ENCODE data around the gene KDM1A. TPM values are rescaled to one million over a fixed set of nuclear protein-coding genes. Genes with fewer than 3 reads are reported as not detected.

Gene KDM1A
- total and polyA plus RNA-seq, 2 of the 13 experiments (the other 11 are each of a cell fraction or from before 2014, with no cell fraction given), result 81.3 to 173 TPM

GRCh38 chr1:22983944-22984343 lies 35.3 kb upstream of the KDM1A start:
- no peak overlapping the region for H3K4me2 ChIP-seq (ENCODE audit: low read depth, low read length)
- ATAC-seq, result no peak
- H3K36me3 ChIP-seq (replicated peaks in 1 of 2; ENCODE audit: control insufficient read depth in 1 of 2, insufficient read depth in 2 of 2, low read length in 2 of 2), result no peaks in the 10 kb centered on the region
- no peak overlapping the region for H3K4me3 ChIP-seq (replicated peaks in 1 of 3; ENCODE audit: insufficient read depth in 1 of 3, low read depth in 2 of 3, low read length in 3 of 3)
- peaks cover 22% of the 10 kb centered on the region for H3K4me1 ChIP-seq (ENCODE audit: insufficient read depth, low read length)
- BruUV-seq (replicated peaks), result no TSS peak
- CTCF ChIA-PET (ENCODE audit: low intra/inter-chr PET ratio, low total read pairs), result no interaction called here
- no peak overlapping the region for H3K9ac ChIP-seq (ENCODE audit: insufficient read depth, low read depth, low read length)
- FAIRE-seq, result no peak
- TF ChIP-seq PHB2 (IDR thresholded peaks at IDR 0.05; ENCODE audit: partially characterized antibody) (no peak), ZNF672 (CRISPR knock-in tag; IDR thresholded peaks at IDR 0.05) (no peak), ZNF354B (CRISPR knock-in tag; IDR thresholded peaks at IDR 0.05) (no peak), HOXA9 (CRISPR knock-in tag; IDR thresholded peaks at IDR 0.05; ENCODE audit: borderline replicate concordance) (no peak), ZNF367 (CRISPR knock-in tag; IDR thresholded peaks at IDR 0.05; ENCODE audit: borderline replicate concordance) (no peak), THRA (CRISPR knock-in tag; IDR thresholded peaks at IDR 0.05; ENCODE audit: borderline replicate concordance) (no peak), KDM5B (CRISPR knock-in tag; IDR thresholded peaks at IDR 0.05; ENCODE audit: borderline replicate concordance) (no peak), ZNF652 (CRISPR knock-in tag; IDR thresholded peaks at IDR 0.05; ENCODE audit: borderline replicate concordance, low read depth) (no peak)
- TF ChIP-seq, protein P1, sequence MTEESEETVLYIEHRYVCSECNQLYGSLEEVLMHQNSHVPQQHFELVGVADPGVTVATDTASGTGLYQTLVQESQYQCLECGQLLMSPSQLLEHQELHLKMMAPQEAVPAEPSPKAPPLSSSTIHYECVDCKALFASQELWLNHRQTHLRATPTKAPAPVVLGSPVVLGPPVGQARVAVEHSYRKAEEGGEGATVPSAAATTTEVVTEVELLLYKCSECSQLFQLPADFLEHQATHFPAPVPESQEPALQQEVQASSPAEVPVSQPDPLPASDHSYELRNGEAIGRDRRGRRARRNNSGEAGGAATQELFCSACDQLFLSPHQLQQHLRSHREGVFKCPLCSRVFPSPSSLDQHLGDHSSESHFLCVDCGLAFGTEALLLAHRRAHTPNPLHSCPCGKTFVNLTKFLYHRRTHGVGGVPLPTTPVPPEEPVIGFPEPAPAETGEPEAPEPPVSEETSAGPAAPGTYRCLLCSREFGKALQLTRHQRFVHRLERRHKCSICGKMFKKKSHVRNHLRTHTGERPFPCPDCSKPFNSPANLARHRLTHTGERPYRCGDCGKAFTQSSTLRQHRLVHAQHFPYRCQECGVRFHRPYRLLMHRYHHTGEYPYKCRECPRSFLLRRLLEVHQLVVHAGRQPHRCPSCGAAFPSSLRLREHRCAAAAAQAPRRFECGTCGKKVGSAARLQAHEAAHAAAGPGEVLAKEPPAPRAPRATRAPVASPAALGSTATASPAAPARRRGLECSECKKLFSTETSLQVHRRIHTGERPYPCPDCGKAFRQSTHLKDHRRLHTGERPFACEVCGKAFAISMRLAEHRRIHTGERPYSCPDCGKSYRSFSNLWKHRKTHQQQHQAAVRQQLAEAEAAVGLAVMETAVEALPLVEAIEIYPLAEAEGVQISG (CRISPR knock-in tag; IDR thresholded peaks at IDR 0.05), result no peak
- no peak overlapping the region for H2AFZ ChIP-seq (ENCODE audit: low read length)
- whole genome bisulfite sequencing (ENCODE audit: low lambda C conversion rate), result 4% methylated on average over 4 of the region's 4 CpGs
- H3K27me3 ChIP-seq (ENCODE audit: control insufficient read depth in 1 of 2, insufficient read depth in 2 of 2, low read length in 2 of 2), result no peaks in the 10 kb centered on the region
- intact Hi-C loops (cut with micrococcal nuclease; ENCODE audit: unreplicated experiment) (no loop called here), in situ Hi-C loops (cut with HindIII; ENCODE audit: extremely low pct_ligation_motif_present, low pct_unique_long_range_greater_than_20kb) (no loop called here)
- H3K27ac ChIP-seq (ENCODE audit: extremely low read length, insufficient read depth, low read length), result no peak overlapping the region
- POLR2A ChIA-PET, result no interaction called here
- no peak for DNase-seq (ENCODE audit: low spot score)
- H4K20me1 ChIP-seq (ENCODE audit: insufficient read depth, low read length), result no peaks in the 10 kb centered on the region
- H3K79me2 ChIP-seq (ENCODE audit: insufficient read depth, low read length), result no peaks in the 10 kb centered on the region
- no peaks in the 10 kb centered on the region for H3K9me3 ChIP-seq (ENCODE audit: low read length)

Data from HepG2 (cell line).